ENCODE data around the gene INTS14. TPM values are rescaled to one million over a fixed set of nuclear protein-coding genes. Genes with fewer than 3 reads are reported as not detected.
A peak's percentile ranks its signal among the peaks of the same experiment; 100 is the strongest.

Gene INTS14
- total RNA-seq, 1 donor = 31.7 TPM

- H3K4me3 ChIP-seq (ENCODE audit: low read depth, low read length) = no peak overlapping the region
- TF ChIP-seq CTCF (IDR thresholded peaks at IDR 0.05; ENCODE audit: insufficient read depth, low read length) = no peak
- DNase-seq (ENCODE audit: low read depth) = no peak
These were observed 39.0 kb downstream of the INTS14 start for GRCh38 chr15:65571971-65572370.

- H3K4me3 ChIP-seq (ENCODE audit: low read depth, low read length) = no peak overlapping the region
- TF ChIP-seq CTCF (IDR thresholded peaks at IDR 0.05; ENCODE audit: insufficient read depth, low read length) = no peak
- DNase-seq (ENCODE audit: low read depth) = no peak
These were observed 41.2 kb downstream of the INTS14 start for GRCh38 chr15:65569728-65570127.

GRCh38 chr15:65561934-65562333, 49.0 kb downstream of the INTS14 start:
- H3K4me3 ChIP-seq (ENCODE audit: low read depth, low read length) = no peak overlapping the region
- DNase-seq (ENCODE audit: low read depth) = no peak
- no peak for TF ChIP-seq CTCF (IDR thresholded peaks at IDR 0.05; ENCODE audit: insufficient read depth, low read length)

GRCh38 chr15:65559941-65560340, 51.0 kb downstream of the INTS14 start:
- no peak for DNase-seq (ENCODE audit: low read depth)
- no peak for TF ChIP-seq CTCF (IDR thresholded peaks at IDR 0.05; ENCODE audit: insufficient read depth, low read length)
- H3K4me3 ChIP-seq (ENCODE audit: low read depth, low read length) = no peak overlapping the region

- TF ChIP-seq CTCF (IDR thresholded peaks at IDR 0.05; ENCODE audit: insufficient read depth, low read length) = no peak
- DNase-seq (ENCODE audit: low read depth) = no peak
- no peak overlapping the region for H3K4me3 ChIP-seq (ENCODE audit: low read depth, low read length)
These were observed 51.8 kb downstream of the INTS14 start for GRCh38 chr15:65558997-65559760.

GRCh38 chr15:65558336-65558735, 52.6 kb downstream of the INTS14 start:
- H3K4me3 ChIP-seq (ENCODE audit: low read depth, low read length) = no peak overlapping the region
- DNase-seq (ENCODE audit: low read depth) = peak; percentile 61
- TF ChIP-seq CTCF (IDR thresholded peaks at IDR 0.05; ENCODE audit: insufficient read depth, low read length) = no peak

GRCh38 chr15:65556622-65557021, 54.3 kb downstream of the INTS14 start:
- H3K4me3 ChIP-seq (ENCODE audit: low read depth, low read length) = no peak overlapping the region
- DNase-seq (ENCODE audit: low read depth) = no peak
- TF ChIP-seq CTCF (IDR thresholded peaks at IDR 0.05; ENCODE audit: insufficient read depth, low read length) = no peak
